ENCODE results near the gene ZNF469. TPM values are rescaled to one million over a fixed set of nuclear protein-coding genes. Genes with fewer than 3 reads are reported as not detected.

ZNF469 gene
- total and polyA plus RNA-seq, 2 of the 13 experiments (the other 11 are each of a cell fraction or from before 2014, with no cell fraction given) = not detected

DNA sequence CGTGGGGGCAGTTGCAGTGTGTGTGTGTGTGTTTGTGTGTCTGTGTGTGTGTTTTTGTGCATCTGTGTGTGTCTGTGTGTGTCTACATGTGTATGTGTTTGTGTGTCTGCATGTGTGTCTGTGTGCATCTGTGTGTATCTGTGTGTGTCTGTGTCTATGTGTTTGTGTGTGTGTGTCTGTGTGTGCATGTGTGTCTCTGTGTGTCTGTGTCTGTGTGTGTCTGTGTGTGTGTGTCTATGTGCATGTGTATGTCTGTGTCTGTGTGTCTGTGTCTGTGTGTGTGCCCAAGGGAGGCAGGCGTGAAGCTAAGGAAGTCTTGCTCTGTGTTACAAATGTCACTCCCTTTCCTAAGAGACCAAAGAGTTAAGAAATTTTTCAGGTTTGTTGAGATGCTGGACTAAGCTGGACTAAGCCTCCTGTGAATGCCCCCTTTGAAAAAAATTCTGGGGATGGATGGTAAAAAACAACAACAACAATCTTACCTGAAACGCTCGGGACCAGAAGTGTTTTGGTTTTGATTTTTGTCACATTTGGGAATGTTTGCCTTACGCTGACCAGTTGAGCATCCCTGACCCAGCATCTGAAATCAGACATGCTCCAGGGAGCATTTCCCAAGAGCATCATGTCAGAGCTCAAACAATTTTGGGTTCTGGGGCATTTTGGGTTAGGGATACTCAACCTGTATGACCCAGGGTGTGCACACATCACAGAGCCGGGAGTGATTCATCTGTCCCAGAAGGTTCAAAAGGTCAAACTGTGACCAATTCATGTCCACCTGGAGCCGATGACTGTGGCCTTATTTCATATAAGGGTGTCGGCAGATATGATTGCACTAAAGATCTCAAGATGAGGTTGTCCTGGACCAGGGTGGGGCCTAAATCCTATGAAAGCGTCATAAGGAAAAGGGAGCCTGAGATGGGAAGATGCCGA, 48.6 kb upstream of the ZNF469 start:
- H3K9ac ChIP-seq (ENCODE audit: insufficient read depth, low read depth, low read length) = no peak overlapping the region
- ChIA-PET POLR2A (no interaction called here), CTCF (ENCODE audit: low intra/inter-chr PET ratio, low total read pairs) (no interaction called here)
- H3K9me3 ChIP-seq (ENCODE audit: low read length) = peaks cover 5% of the 10 kb centered on the region; the same call in 1 of the 2 replicates
- H3K79me2 ChIP-seq (ENCODE audit: insufficient read depth, low read length) = no peaks in the 10 kb centered on the region
- peaks cover 8 to 16% of the 10 kb centered on the region in 2 experiments; a peak in 3 of 5 replicates for H3K27me3 ChIP-seq (ENCODE audit: control insufficient read depth in 1 of 2, insufficient read depth in 2 of 2, low read length in 2 of 2)
- no peak overlapping the region for H3K4me2 ChIP-seq (ENCODE audit: low read depth, low read length)
- H3K36me3 ChIP-seq (replicated peaks in 1 of 2; ENCODE audit: control insufficient read depth in 1 of 2, insufficient read depth in 2 of 2, low read length in 2 of 2) = no peaks in the 10 kb centered on the region
- H4K20me1 ChIP-seq (ENCODE audit: insufficient read depth, low read length) = no peaks in the 10 kb centered on the region; the same call in 1 of the 2 replicates
- intact Hi-C loops (cut with micrococcal nuclease; ENCODE audit: unreplicated experiment) (no loop called here), in situ Hi-C loops (cut with HindIII; ENCODE audit: extremely low pct_ligation_motif_present, low pct_unique_long_range_greater_than_20kb) (no loop called here)
- no TSS peak for BruUV-seq (replicated peaks)
- H3K27ac ChIP-seq (ENCODE audit: extremely low read length, insufficient read depth, low read length) = no peak overlapping the region
- DNase-seq (ENCODE audit: low spot score) (peak; percentile 42), ATAC-seq (no peak), FAIRE-seq (peak; percentile 40)
- H2AFZ ChIP-seq (ENCODE audit: low read length) = no peak overlapping the region
- H3K4me1 ChIP-seq (ENCODE audit: insufficient read depth, low read length) = peaks cover 13% of the 10 kb centered on the region
- WGBS (ENCODE audit: low lambda C conversion rate) = 46% methylated on average over 10 of the region's 10 CpGs
- no peak overlapping the region for H3K4me3 ChIP-seq (replicated peaks in 1 of 3; ENCODE audit: insufficient read depth in 1 of 3, low read depth in 2 of 3, low read length in 3 of 3)
- no peak for TF ChIP-seq ZNF724P (CRISPR knock-in tag; IDR thresholded peaks at IDR 0.05; ENCODE audit: borderline replicate concordance)
- no peak for TF ChIP-seq LRRFIP1 (CRISPR knock-in tag; conservative IDR thresholded peaks at IDR 0.05)
- no peak for TF ChIP-seq ZIK1 (CRISPR knock-in tag; IDR thresholded peaks at IDR 0.05; ENCODE audit: borderline replicate concordance, low read depth)
- 0 out of 2 replicates have a peak, but pooled peaks have one; percentile 41 for TF ChIP-seq LCORL (IDR thresholded peaks at IDR 0.05)
- TF ChIP-seq LCORL (CRISPR knock-in tag; IDR thresholded peaks at IDR 0.05) = no peak
- TF ChIP-seq SRY (CRISPR knock-in tag; IDR thresholded peaks at IDR 0.05) = no peak
- TF ChIP-seq, protein P1, sequence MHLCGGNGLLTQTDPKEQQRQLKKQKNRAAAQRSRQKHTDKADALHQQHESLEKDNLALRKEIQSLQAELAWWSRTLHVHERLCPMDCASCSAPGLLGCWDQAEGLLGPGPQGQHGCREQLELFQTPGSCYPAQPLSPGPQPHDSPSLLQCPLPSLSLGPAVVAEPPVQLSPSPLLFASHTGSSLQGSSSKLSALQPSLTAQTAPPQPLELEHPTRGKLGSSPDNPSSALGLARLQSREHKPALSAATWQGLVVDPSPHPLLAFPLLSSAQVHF (CRISPR knock-in tag; IDR thresholded peaks at IDR 0.05) = no peak
- peak; percentile 15; the same call in 1 of the 2 replicates for TF ChIP-seq NFRKB (IDR thresholded peaks at IDR 0.05)
- TF ChIP-seq GPN1 (CRISPR knock-in tag; IDR thresholded peaks at IDR 0.05; ENCODE audit: borderline replicate concordance) = no peak
- TF ChIP-seq SOX6 (IDR thresholded peaks at IDR 0.05) = 0 out of 2 replicates have a peak, but pooled peaks have one; percentile 53
- no peak for TF ChIP-seq SOX6 (CRISPR knock-in tag; IDR thresholded peaks at IDR 0.05)
- no peak for TF ChIP-seq ZNF17 (CRISPR knock-in tag; IDR thresholded peaks at IDR 0.05)
- TF ChIP-seq NR3C1 (CRISPR knock-in tag; IDR thresholded peaks at IDR 0.05) = no peak
- TF ChIP-seq FOXK2 (IDR thresholded peaks at IDR 0.05) = 0 out of 2 replicates have a peak, but pooled peaks have one; percentile 35
- peak; percentile 86; the same call in 1 of the 2 replicates for TF ChIP-seq NONO (IDR thresholded peaks at IDR 0.05)
- TF ChIP-seq NONO (CRISPR knock-in tag; conservative IDR thresholded peaks at IDR 0.05) = no peak
- TF ChIP-seq SMARCE1 (IDR thresholded peaks at IDR 0.05; ENCODE audit: borderline replicate concordance) = no peak
- peak; percentile 36 to 71; a peak in 2 of 4 replicates for TF ChIP-seq NR2F1 (CRISPR knock-in tag; IDR thresholded peaks at IDR 0.05)
- peak; percentile 17; the same call in 1 of the 2 replicates for TF ChIP-seq FOXP1 (IDR thresholded peaks at IDR 0.05)
- no peak for TF ChIP-seq FOXP1 (CRISPR knock-in tag; IDR thresholded peaks at IDR 0.05)
- TF ChIP-seq, protein P2, sequence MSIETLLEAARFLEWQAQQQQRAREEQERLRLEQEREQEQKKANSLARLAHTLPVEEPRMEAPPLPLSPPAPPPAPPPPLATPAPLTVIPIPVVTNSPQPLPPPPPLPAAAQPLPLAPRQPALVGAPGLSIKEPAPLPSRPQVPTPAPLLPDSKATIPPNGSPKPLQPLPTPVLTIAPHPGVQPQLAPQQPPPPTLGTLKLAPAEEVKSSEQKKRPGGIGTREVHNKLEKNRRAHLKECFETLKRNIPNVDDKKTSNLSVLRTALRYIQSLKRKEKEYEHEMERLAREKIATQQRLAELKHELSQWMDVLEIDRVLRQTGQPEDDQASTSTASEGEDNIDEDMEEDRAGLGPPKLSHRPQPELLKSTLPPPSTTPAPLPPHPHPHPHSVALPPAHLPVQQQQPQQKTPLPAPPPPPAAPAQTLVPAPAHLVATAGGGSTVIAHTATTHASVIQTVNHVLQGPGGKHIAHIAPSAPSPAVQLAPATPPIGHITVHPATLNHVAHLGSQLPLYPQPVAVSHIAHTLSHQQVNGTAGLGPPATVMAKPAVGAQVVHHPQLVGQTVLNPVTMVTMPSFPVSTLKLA (IDR thresholded peaks at IDR 0.05) = peak; percentile 33; the same call in 1 of the 2 replicates
- 0 out of 2 replicates have a peak, but pooled peaks have one; percentile 17 for TF ChIP-seq PLRG1 (conservative IDR thresholded peaks at IDR 0.05)
- no peak for TF ChIP-seq NFIB (CRISPR knock-in tag; IDR thresholded peaks at IDR 0.05; ENCODE audit: borderline replicate concordance)
